ENCODE results near the gene PDE4A. TPM values are rescaled to one million over a fixed set of nuclear protein-coding genes. Genes with fewer than 3 reads are reported as not detected.

The PDE4A gene
- total and polyA plus RNA-seq, 10 of the 15 experiments (the other 5 are each of a cell fraction or from before 2014, with no cell fraction given), result 0.24 to 13.3 (median 4.9) TPM

DNA sequence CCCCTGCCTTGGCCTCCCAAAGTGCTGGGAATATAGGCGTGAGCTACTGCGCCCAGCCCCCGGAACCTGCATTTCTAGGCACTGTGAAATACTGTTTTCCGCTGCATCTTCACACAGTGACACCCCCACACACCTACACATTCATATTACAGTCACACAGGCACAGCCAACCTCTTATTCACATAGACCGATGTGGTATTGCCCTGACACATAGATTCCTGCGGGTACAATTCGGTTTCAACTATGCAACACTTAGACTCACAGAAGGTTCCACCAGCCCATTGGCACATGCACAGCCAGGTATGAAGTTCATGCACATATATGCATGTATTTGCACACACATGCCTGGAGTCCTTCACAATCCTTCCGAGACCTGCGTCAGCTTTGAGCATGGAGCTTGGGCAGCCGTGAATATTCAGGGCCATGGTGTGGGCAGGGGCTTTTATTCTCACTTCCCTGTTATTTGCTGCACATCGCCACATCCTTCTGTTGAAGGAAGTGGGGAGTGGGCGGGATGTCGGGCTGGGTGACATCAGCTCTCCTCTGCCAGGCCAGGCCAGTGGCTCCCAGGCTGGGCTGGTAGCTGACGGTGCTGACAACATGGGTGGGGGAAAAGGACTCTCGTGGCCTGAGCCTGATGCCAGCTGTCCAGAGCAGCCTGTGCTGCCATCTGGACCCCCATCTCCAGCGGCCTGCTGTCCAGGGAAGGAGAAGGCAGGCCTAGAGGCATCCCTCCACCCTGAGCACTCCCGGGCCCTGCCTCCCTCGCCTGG lies 11.6 kb upstream of the PDE4A start (continued):
- TF ChIP-seq, protein P1, sequence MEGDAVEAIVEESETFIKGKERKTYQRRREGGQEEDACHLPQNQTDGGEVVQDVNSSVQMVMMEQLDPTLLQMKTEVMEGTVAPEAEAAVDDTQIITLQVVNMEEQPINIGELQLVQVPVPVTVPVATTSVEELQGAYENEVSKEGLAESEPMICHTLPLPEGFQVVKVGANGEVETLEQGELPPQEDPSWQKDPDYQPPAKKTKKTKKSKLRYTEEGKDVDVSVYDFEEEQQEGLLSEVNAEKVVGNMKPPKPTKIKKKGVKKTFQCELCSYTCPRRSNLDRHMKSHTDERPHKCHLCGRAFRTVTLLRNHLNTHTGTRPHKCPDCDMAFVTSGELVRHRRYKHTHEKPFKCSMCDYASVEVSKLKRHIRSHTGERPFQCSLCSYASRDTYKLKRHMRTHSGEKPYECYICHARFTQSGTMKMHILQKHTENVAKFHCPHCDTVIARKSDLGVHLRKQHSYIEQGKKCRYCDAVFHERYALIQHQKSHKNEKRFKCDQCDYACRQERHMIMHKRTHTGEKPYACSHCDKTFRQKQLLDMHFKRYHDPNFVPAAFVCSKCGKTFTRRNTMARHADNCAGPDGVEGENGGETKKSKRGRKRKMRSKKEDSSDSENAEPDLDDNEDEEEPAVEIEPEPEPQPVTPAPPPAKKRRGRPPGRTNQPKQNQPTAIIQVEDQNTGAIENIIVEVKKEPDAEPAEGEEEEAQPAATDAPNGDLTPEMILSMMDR (IDR thresholded peaks at IDR 0.05 in 2 of 3, conservative IDR thresholded peaks at IDR 0.05 in 1 of 3; ENCODE audit: control insufficient read depth in 2 of 3, extremely low read depth in 1 of 3, insufficient read depth in 1 of 3, low read depth in 3 of 3, low read length in 3 of 3), result no peak
- TF ChIP-seq CHD2 (IDR thresholded peaks at IDR 0.05; ENCODE audit: borderline replicate concordance, low read depth, low read length) (no peak), NR2C1 (IDR thresholded peaks at IDR 0.05) (no peak)
- TF ChIP-seq, protein P2, sequence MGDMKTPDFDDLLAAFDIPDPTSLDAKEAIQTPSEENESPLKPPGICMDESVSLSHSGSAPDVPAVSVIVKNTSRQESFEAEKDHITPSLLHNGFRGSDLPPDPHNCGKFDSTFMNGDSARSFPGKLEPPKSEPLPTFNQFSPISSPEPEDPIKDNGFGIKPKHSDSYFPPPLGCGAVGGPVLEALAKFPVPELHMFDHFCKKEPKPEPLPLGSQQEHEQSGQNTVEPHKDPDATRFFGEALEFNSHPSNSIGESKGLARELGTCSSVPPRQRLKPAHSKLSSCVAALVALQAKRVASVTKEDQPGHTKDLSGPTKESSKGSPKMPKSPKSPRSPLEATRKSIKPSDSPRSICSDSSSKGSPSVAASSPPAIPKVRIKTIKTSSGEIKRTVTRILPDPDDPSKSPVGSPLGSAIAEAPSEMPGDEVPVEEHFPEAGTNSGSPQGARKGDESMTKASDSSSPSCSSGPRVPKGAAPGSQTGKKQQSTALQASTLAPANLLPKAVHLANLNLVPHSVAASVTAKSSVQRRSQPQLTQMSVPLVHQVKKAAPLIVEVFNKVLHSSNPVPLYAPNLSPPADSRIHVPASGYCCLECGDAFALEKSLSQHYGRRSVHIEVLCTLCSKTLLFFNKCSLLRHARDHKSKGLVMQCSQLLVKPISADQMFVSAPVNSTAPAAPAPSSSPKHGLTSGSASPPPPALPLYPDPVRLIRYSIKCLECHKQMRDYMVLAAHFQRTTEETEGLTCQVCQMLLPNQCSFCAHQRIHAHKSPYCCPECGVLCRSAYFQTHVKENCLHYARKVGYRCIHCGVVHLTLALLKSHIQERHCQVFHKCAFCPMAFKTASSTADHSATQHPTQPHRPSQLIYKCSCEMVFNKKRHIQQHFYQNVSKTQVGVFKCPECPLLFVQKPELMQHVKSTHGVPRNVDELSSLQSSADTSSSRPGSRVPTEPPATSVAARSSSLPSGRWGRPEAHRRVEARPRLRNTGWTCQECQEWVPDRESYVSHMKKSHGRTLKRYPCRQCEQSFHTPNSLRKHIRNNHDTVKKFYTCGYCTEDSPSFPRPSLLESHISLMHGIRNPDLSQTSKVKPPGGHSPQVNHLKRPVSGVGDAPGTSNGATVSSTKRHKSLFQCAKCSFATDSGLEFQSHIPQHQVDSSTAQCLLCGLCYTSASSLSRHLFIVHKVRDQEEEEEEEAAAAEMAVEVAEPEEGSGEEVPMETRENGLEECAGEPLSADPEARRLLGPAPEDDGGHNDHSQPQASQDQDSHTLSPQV (IDR thresholded peaks at IDR 0.05), result no peak
- TF ChIP-seq, protein P3, sequence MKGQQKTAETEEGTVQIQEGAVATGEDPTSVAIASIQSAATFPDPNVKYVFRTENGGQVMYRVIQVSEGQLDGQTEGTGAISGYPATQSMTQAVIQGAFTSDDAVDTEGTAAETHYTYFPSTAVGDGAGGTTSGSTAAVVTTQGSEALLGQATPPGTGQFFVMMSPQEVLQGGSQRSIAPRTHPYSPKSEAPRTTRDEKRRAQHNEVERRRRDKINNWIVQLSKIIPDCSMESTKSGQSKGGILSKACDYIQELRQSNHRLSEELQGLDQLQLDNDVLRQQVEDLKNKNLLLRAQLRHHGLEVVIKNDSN (IDR thresholded peaks at IDR 0.05; ENCODE audit: borderline replicate concordance, extremely low read length, insufficient read depth, low read depth, low read length), result no peak

Measured in GM12878 (cell line).